Stomach (tissue), 9 donors: ENCODE measurements around the gene NEK7. TPM values are rescaled to one million over a fixed set of nuclear protein-coding genes. Genes with fewer than 3 reads are reported as not detected.
A peak's percentile ranks its signal among the peaks of the same experiment; 100 is the strongest.

ENCODE experiments used
- DNase-seq, 2 donors: peaks; one replicate each; pipeline versions ENCODE4 v3.0.0 to v3.0.0-alpha.2; 2013 to 2019
- H3K27ac ChIP-seq, 5 donors: fragments of 200-600 bp in 4 of 5; sonication (generic) in 4 of 5; one replicate each; pipeline ENCODE4 v1.5.1; 2013 to 2019; ENCODE audit warnings: mild to moderate bottlenecking in 1 of 5, moderate library complexity in 1 of 5
- H3K27me3 ChIP-seq, 3 donors: fragments of 200-600 bp; sonication (generic); one replicate each; pipeline ENCODE4 v1.5.1; 2017 to 2019; ENCODE audit warnings: mixed run types in 1 of 3
- H3K36me3 ChIP-seq, 4 donors: fragments of 200-600 bp; sonication (generic); 1 replicate in 3 of 4; 2 replicates in 1 of 4; pipeline ENCODE4 v1.5.1; 2016 to 2019
- H3K4me1 ChIP-seq, 4 donors: fragments of 200-600 bp; sonication (generic); one replicate each; pipeline ENCODE4 v1.5.1; 2016 to 2019
- H3K4me3 ChIP-seq, 4 donors: fragments of 200-600 bp; sonication (generic) in 3 of 4; one replicate each; pipeline ENCODE4 v1.5.1; 2016 to 2019; ENCODE audit warnings: mild to moderate bottlenecking in 1 of 4
- H3K9me3 ChIP-seq, 4 donors: fragments of 200-600 bp; sonication (generic); one replicate each; pipeline ENCODE4 v1.5.1; 2016 to 2019
- CTCF ChIP-seq, 7 experiments: fragments of 450-650 bp in 4 of 7; fragments of 200-600 bp in 3 of 7; sonication (generic) in 3 of 7; IDR thresholded peaks; one replicate each; pipeline ENCODE4 v1.5.1; 2016 to 2019; ENCODE audit warnings: antibody characterized with exemption in 7 of 7, control low read depth in 2 of 7, mild to moderate bottlenecking in 1 of 7
- EP300 ChIP-seq: sonication (generic); formaldehyde crosslinking; IDR thresholded peaks from one replicate; pipeline ENCODE4 v1.6.1; 2017; ENCODE audit warnings: antibody characterized with exemption
- POLR2A ChIP-seq, 4 donors: fragments of 450-650 bp; IDR thresholded peaks; one replicate each; pipeline ENCODE4 v1.6.1; 2016; ENCODE audit warnings: antibody characterized with exemption in 4 of 4, control low read depth in 2 of 4, mild to moderate bottlenecking in 1 of 4, moderate library complexity in 1 of 4
- POLR2AphosphoS5 ChIP-seq, 3 donors: sonication (generic); formaldehyde crosslinking; IDR thresholded peaks; one replicate each; pipeline ENCODE4 v1.6.1; 2016; ENCODE audit warnings: antibody characterized with exemption in 3 of 3
- WGBS, 5 donors: extraction: QIAGEN DNeasy Blood & Tissue Kit in 3 of 5; methylation state at CpG; one replicate each; pipeline versions ENCODE4 v1.1.5 to v1.1.7; 2013 to 2018; 5-methylcytosine and 5-hydroxymethylcytosine counted together
- intact Hi-C: fragments of 100-400 bp; cut with DNase I; formaldehyde crosslinking; loops from one replicate; pipeline ENCODE4 v1.15.1; 2023; ENCODE audit warnings: low total_unique reads
- polyA plus RNA-seq, 3 donors: library from polyadenylated mRNA; stranded (reverse); fragments of 200-250 nt; gene quantifications; one replicate each; pipeline ENCODE4 v1.2.3, GENCODE V29; 2013
- total RNA-seq, 5 donors: library from RNA; depleted of rRNA; stranded (reverse); fragments of >200 nt; gene quantifications; one replicate each; pipeline versions ENCODE4 v1.1.0 to v1.2.3, GENCODE V29; 2014 to 2016
- donor health status: healthy with polysubstance abuse.
- donor health status: Bipolar disorder and iron deficiency.
- donor health status: healthy.

NEK7 gene
- total and polyA plus RNA-seq, 8 donors = 13.2 to 116 (median 35.4) TPM

- Histone ChIP-seq H3K4me1 (peaks cover 0 to 18% (median 10%) of the 10 kb centered on the region in 4 donors), H3K27me3 (no peaks in the 10 kb centered on the region), H3K4me3 (no peak overlapping the region), H3K9me3 (no peaks in the 10 kb centered on the region), H3K27ac (no peak overlapping the region), H3K36me3 (peaks cover 0 to 20% (median 4%) of the 10 kb centered on the region in 4 donors)
- WGBS, 5 donors = 65 to 91% (median 84%) methylated on average over 5 of the region's 5 CpGs
- no peak for TF ChIP-seq POLR2A (IDR thresholded peaks at IDR 0.05)
- no peak for TF ChIP-seq CTCF (IDR thresholded peaks at IDR 0.05)
- TF ChIP-seq EP300 = no peak
- no peak for TF ChIP-seq POLR2AphosphoS5 (IDR thresholded peaks at IDR 0.05)
- DNase-seq = no peak
- intact Hi-C loops = no loop called here
Measured at GRCh38 chr1:198263186-198263585, 106.4 kb downstream of the NEK7 start.

- no peak for DNase-seq
- no peak for TF ChIP-seq CTCF (IDR thresholded peaks at IDR 0.05)
- no peak for TF ChIP-seq POLR2A (IDR thresholded peaks at IDR 0.05)
- no peak for TF ChIP-seq POLR2AphosphoS5 (IDR thresholded peaks at IDR 0.05)
- TF ChIP-seq EP300 = no peak
- Histone ChIP-seq H3K36me3 (peaks cover 0 to 20% (median 4%) of the 10 kb centered on the region in 4 donors), H3K4me1 (peaks cover 0 to 18% (median 10%) of the 10 kb centered on the region in 4 donors), H3K27ac (no peak overlapping the region), H3K4me3 (no peak overlapping the region), H3K9me3 (no peaks in the 10 kb centered on the region), H3K27me3 (no peaks in the 10 kb centered on the region)
- intact Hi-C loops = no loop called here
Measured at GRCh38 chr1:198264282-198264681, 107.5 kb downstream of the NEK7 start.

DNA sequence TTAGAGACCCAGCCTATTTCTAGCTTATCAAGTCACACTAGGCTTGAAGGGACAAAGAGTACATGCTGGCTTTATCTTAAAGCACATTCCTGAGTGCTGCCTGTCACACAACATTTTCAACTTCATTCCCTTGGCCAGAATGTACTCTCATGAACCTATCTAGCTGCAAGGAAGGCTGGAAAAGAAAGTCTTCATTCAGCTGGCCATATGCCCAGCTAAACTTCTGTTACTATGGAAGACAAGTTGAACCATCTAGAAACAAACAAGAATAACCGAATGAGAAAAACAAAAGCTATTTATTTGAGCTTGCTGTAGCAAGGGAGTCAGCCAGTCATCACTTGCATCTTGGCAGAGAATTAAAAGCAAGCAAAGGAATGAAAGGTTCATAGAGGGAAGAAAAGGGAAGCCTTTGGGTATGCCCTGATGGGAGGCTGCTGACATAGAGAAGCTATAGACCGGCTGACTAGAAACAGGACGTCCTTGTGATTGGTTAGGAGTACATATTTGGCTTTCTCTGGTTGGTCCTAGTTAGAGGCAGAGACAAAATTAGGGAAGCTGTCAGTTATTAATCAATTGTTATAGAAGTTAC lies 108.4 kb downstream of the NEK7 start:
- intact Hi-C loops = no loop called here
- Histone ChIP-seq H3K9me3 (no peaks in the 10 kb centered on the region), H3K27me3 (no peaks in the 10 kb centered on the region), H3K36me3 (peaks cover 0 to 20% (median 4%) of the 10 kb centered on the region in 4 donors), H3K4me3 (no peak overlapping the region), H3K27ac (no peak overlapping the region), H3K4me1 (peaks cover 0 to 13% (median 8%) of the 10 kb centered on the region in 4 donors)
- WGBS, 5 donors = 74 to 79% (median 75%) methylated on average over 3 of the region's 3 CpGs
- TF ChIP-seq POLR2AphosphoS5 (IDR thresholded peaks at IDR 0.05) (peak in 2 of 3 donors; percentile 22 to 38), EP300 (no peak)
- DNase-seq = peak; percentile 26

DNA sequence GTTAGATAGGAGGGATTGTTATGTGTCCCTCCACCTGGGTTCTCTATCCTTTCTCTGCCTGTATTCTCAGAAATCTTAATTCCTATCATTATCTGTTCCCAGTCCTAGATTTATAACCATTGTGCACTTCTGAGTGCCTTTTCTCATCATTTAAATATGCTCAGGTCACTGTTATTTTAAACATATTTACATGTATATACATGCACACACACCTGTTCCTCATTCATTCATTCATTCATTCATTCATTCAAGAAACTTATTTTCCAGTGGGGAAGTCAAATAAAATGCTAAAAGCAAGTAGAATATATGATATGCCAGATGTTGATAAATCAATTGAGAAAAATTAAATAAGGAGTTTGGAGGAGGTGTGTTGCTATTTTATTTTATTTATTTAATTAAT lies 110.3 kb downstream of the NEK7 start:
- intact Hi-C loops = no loop called here
- Histone ChIP-seq H3K27me3 (no peaks in the 10 kb centered on the region), H3K4me1 (peaks cover 0 to 14% (median 8%) of the 10 kb centered on the region in 4 donors), H3K9me3 (no peaks in the 10 kb centered on the region), H3K36me3 (peaks cover 0 to 20% (median 4%) of the 10 kb centered on the region in 4 donors), H3K27ac (no peak overlapping the region), H3K4me3 (no peak overlapping the region)
- TF ChIP-seq POLR2AphosphoS5 (IDR thresholded peaks at IDR 0.05) = no peak
- no peak for TF ChIP-seq CTCF (IDR thresholded peaks at IDR 0.05)
- TF ChIP-seq EP300 = no peak
- TF ChIP-seq POLR2A (IDR thresholded peaks at IDR 0.05) = no peak
- no peak for DNase-seq

DNA sequence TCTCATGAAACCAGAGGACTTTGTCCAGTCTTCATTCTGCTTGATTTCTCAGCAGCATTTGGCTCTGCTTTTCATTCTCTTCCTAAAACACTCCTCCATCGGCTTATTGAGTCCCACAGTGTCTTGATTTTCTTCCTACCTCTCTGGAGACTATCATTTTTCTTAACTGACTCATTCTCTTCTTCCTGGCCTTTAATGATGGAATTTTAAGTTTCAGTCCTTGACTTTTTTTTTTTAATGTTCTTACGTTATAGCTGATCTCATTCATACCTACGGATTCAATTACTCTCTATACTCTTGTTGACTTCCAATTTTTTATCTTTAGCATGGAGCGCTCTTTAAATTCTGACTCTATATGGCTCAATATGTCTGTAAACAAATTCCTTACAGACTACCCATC lies 111.1 kb downstream of the NEK7 start:
- no peaks in the 10 kb centered on the region for H3K9me3 ChIP-seq
- H3K36me3 ChIP-seq = peaks cover 0 to 20% (median 4%) of the 10 kb centered on the region in 4 donors
- no peak for DNase-seq
- H3K27me3 ChIP-seq = no peaks in the 10 kb centered on the region
- TF ChIP-seq POLR2A (IDR thresholded peaks at IDR 0.05) (no peak), POLR2AphosphoS5 (IDR thresholded peaks at IDR 0.05) (no peak)
- H3K4me1 ChIP-seq = peaks cover 0 to 23% (median 9%) of the 10 kb centered on the region in 4 donors
- WGBS, 5 donors = 91 to 98% (median 97%) methylated on average over 4 of the region's 4 CpGs
- no peak overlapping the region for H3K27ac ChIP-seq
- H3K4me3 ChIP-seq = no peak overlapping the region
- intact Hi-C loops = no loop called here
